Tibial artery (tissue), 4 donors: Measurements from ENCODE around the gene RGS2.

ENCODE experiments used
- DNase-seq, 2 donors: peaks; one replicate each; pipeline ENCODE4 v3.0.0-alpha.2; 2019
- H3K27ac ChIP-seq, 2 donors: fragments of 200-600 bp; sonication (generic) in 1 of 2; 1 replicate in 1 of 2; 2 replicates in 1 of 2; pipeline ENCODE4 v1.5.1; 2018 to 2019; ENCODE audit warnings: mild to moderate bottlenecking in 1 of 2
- H3K27me3 ChIP-seq, 2 donors: fragments of 200-600 bp; sonication (generic) in 1 of 2; one replicate each; pipeline versions ENCODE4 v1.5.1 to v1.6.0; 2016 to 2019
- H3K36me3 ChIP-seq, 3 donors: fragments of 200-600 bp; sonication (generic) in 2 of 3; one replicate each; pipeline ENCODE4 v1.5.1; 2016 to 2019; ENCODE audit warnings: mild to moderate bottlenecking in 2 of 3
- H3K4me1 ChIP-seq, 4 donors: fragments of 200-600 bp; sonication (generic) in 2 of 4; 1 replicate in 3 of 4; 2 replicates in 1 of 4; pipeline ENCODE4 v1.5.1; 2016 to 2019
- H3K4me3 ChIP-seq, 2 donors: fragments of 200-600 bp; sonication (generic) in 1 of 2; 1 replicate in 1 of 2; 2 replicates in 1 of 2; pipeline ENCODE4 v1.5.1; 2018 to 2019; ENCODE audit warnings: mild to moderate bottlenecking in 2 of 2
- H3K9me3 ChIP-seq, 3 donors: fragments of 200-600 bp; sonication (generic) in 1 of 3; one replicate each; pipeline ENCODE4 v1.5.1; 2016 to 2019
- CTCF ChIP-seq, 2 experiments: fragments of 200-600 bp in 1 of 2; fragments of 450-650 bp in 1 of 2; IDR thresholded peaks; one replicate each; pipeline ENCODE4 v1.5.1; 2017 to 2019; ENCODE audit warnings: antibody characterized with exemption in 2 of 2, mild to moderate bottlenecking in 1 of 2, moderate library complexity in 1 of 2
- intact Hi-C: fragments of 100-400 bp; cut with DNase I; formaldehyde crosslinking; loops from one replicate; pipeline ENCODE4 v1.15.0; 2023; ENCODE audit warnings: low total_unique reads

The RGS2 gene

GRCh38 chr1:192817246-192817645 lies 8.4 kb downstream of the RGS2 start:
- intact Hi-C loops = no loop called here
- H3K27me3 ChIP-seq = no peaks in the 10 kb centered on the region
- H3K27ac ChIP-seq = no peak overlapping the region
- no peak overlapping the region for H3K4me3 ChIP-seq
- H3K36me3 ChIP-seq = no peaks in the 10 kb centered on the region
- no peak for DNase-seq
- no peak for TF ChIP-seq CTCF (IDR thresholded peaks at IDR 0.05)
- no peaks in the 10 kb centered on the region for H3K9me3 ChIP-seq
- H3K4me1 ChIP-seq = peaks cover 0 to 6% (median 0%) of the 10 kb centered on the region in 4 donors

- Histone ChIP-seq H3K27ac (no peak overlapping the region), H3K9me3 (no peaks in the 10 kb centered on the region), H3K4me1 (peaks cover 0 to under 1% (median 0%) of the 10 kb centered on the region in 4 donors), H3K4me3 (no peak overlapping the region), H3K27me3 (no peaks in the 10 kb centered on the region), H3K36me3 (no peaks in the 10 kb centered on the region)
- no peak for TF ChIP-seq CTCF (IDR thresholded peaks at IDR 0.05)
- intact Hi-C loops = no loop called here
- no peak for DNase-seq
Observed at GRCh38 chr1:192821296-192821695, 12.5 kb downstream of the RGS2 start.

- no peak for TF ChIP-seq CTCF (IDR thresholded peaks at IDR 0.05)
- Histone ChIP-seq H3K36me3 (no peaks in the 10 kb centered on the region), H3K9me3 (no peaks in the 10 kb centered on the region), H3K27ac (no peak overlapping the region), H3K4me1 (peaks cover 0 to 12% (median 0%) of the 10 kb centered on the region in 4 donors), H3K27me3 (no peaks in the 10 kb centered on the region), H3K4me3 (no peak overlapping the region)
- intact Hi-C loops = no loop called here
- DNase-seq = no peak
Observed at GRCh38 chr1:192824511-192824910, 15.7 kb downstream of the RGS2 start.

GRCh38 chr1:192826791-192827546 lies 18.1 kb downstream of the RGS2 start:
- Histone ChIP-seq H3K9me3 (no peaks in the 10 kb centered on the region), H3K4me1 (peaks cover 0 to 12% (median 0%) of the 10 kb centered on the region in 4 donors), H3K27ac (no peak overlapping the region), H3K36me3 (no peaks in the 10 kb centered on the region), H3K27me3 (no peaks in the 10 kb centered on the region), H3K4me3 (no peak overlapping the region)
- no peak for TF ChIP-seq CTCF (IDR thresholded peaks at IDR 0.05)
- DNase-seq = no peak
- intact Hi-C loops = no loop called here

- Histone ChIP-seq H3K4me1 (peaks cover 0 to 26% (median 0%) of the 10 kb centered on the region in 4 donors), H3K9me3 (no peaks in the 10 kb centered on the region), H3K27ac (no peak overlapping the region), H3K4me3 (no peak overlapping the region), H3K27me3 (no peaks in the 10 kb centered on the region), H3K36me3 (no peaks in the 10 kb centered on the region)
- intact Hi-C loops = no loop called here
- no peak for TF ChIP-seq CTCF (IDR thresholded peaks at IDR 0.05)
- no peak for DNase-seq
Observed at GRCh38 chr1:192830595-192831246, 21.9 kb downstream of the RGS2 start.
